ENCODE results near the gene RPRD1A. TPM values are rescaled to one million over a fixed set of nuclear protein-coding genes. Genes with fewer than 3 reads are reported as not detected.

Gene RPRD1A
- polyA plus RNA-seq, 1 of the 3 experiments (the other 2 are of a cell fraction), result 28.9 TPM

DNA sequence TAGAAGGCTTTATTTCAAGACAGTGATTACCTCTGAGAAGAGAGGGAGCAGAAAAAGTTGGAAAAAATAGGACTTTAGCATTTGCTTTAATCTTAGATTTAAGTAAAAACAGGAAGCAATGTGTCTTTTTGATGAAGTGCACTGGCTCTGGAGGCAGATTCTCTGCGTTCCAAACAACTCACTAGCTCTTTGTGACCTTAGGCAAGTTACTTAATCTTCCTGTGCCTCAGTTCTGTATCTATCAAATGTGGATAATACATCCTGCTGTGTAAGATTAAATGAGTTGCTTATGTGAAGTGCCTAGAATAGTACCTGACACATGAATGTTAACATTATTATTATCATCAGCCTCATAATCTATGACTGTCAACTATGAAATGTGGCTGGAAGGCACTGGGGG, 42.3 kb downstream of the RPRD1A start:
- CTCF ChIA-PET, result interaction anchor here (1.2 to 1.5 kb wide), 3 partner anchors 39 to 733 kb away, joined by 3 to 5 read pairs (median 3); no protein-coding TSS in a partner anchor
- Histone ChIP-seq H3K9me2 (no peaks in the 10 kb centered on the region), H2AFZ (ENCODE audit: low read depth) (no peak overlapping the region), H3K79me2 (ENCODE audit: insufficient read depth) (no peaks in the 10 kb centered on the region), H4K20me1 (ENCODE audit: insufficient read depth) (no peaks in the 10 kb centered on the region), H3F3A (replicated peaks; ENCODE audit: insufficient read depth) (no peaks in the 10 kb centered on the region), H3K27ac (ENCODE audit: low read depth in 2 of 2, low read length in 1 of 2) (peak overlapping the region; percentile 20 to 81; a peak in 3 of 4 replicates), H3K4me1 (ENCODE audit: control insufficient read depth in 1 of 2, insufficient read depth in 2 of 2, low read depth in 1 of 2, low read length in 1 of 2) (peaks cover 0 to 9% of the 10 kb centered on the region in 2 experiments; a peak in 2 of 4 replicates), H3K27me3 (ENCODE audit: insufficient read depth) (no peaks in the 10 kb centered on the region), H3K9ac (no peak overlapping the region), H3K4me2 (no peak overlapping the region), H3K4me3 (ENCODE audit: low read depth in 2 of 2, low read length in 1 of 2) (no peak overlapping the region), H3K9me3 (no peaks in the 10 kb centered on the region), H3K36me3 (replicated peaks in 1 of 2; ENCODE audit: control insufficient read depth in 1 of 2, insufficient read depth in 2 of 2, low read length in 1 of 2) (peaks cover 28 to 31% of the 10 kb centered on the region in 2 experiments)
- DNase-seq, result no peak
- WGBS (ENCODE audit: low lambda C conversion rate), result 10% methylated on average over 1 of the region's 1 CpG
- POLR2A ChIA-PET, result no interaction called here
- peak; percentile 7; the same call in 1 of the 2 replicates for TF ChIP-seq NFIC (IDR thresholded peaks at IDR 0.05; ENCODE audit: borderline replicate concordance)
- no peak; the same call in 1 of the 2 replicates for TF ChIP-seq TAF1 (IDR thresholded peaks at IDR 0.05; ENCODE audit: borderline replicate concordance, low read depth, low read length)
- no peak for TF ChIP-seq ELF1 (IDR thresholded peaks at IDR 0.05)
- TF ChIP-seq, protein P1, sequence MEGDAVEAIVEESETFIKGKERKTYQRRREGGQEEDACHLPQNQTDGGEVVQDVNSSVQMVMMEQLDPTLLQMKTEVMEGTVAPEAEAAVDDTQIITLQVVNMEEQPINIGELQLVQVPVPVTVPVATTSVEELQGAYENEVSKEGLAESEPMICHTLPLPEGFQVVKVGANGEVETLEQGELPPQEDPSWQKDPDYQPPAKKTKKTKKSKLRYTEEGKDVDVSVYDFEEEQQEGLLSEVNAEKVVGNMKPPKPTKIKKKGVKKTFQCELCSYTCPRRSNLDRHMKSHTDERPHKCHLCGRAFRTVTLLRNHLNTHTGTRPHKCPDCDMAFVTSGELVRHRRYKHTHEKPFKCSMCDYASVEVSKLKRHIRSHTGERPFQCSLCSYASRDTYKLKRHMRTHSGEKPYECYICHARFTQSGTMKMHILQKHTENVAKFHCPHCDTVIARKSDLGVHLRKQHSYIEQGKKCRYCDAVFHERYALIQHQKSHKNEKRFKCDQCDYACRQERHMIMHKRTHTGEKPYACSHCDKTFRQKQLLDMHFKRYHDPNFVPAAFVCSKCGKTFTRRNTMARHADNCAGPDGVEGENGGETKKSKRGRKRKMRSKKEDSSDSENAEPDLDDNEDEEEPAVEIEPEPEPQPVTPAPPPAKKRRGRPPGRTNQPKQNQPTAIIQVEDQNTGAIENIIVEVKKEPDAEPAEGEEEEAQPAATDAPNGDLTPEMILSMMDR (IDR thresholded peaks at IDR 0.05), result no peak
- TF ChIP-seq SIN3A (IDR thresholded peaks at IDR 0.05; ENCODE audit: borderline replicate concordance, low read depth, low read length), result no peak
- TF ChIP-seq FOXJ3 (CRISPR knock-in tag; IDR thresholded peaks at IDR 0.05), result no peak
- no peak for TF ChIP-seq SMC3 (IDR thresholded peaks at IDR 0.05; ENCODE audit: low read depth, low read length)
- no peak for TF ChIP-seq FOXM1 (IDR thresholded peaks at IDR 0.05; ENCODE audit: low read depth)
- TF ChIP-seq RXRA (IDR thresholded peaks at IDR 0.05; ENCODE audit: borderline replicate concordance, low read depth), result no peak
- TF ChIP-seq, protein P2, sequence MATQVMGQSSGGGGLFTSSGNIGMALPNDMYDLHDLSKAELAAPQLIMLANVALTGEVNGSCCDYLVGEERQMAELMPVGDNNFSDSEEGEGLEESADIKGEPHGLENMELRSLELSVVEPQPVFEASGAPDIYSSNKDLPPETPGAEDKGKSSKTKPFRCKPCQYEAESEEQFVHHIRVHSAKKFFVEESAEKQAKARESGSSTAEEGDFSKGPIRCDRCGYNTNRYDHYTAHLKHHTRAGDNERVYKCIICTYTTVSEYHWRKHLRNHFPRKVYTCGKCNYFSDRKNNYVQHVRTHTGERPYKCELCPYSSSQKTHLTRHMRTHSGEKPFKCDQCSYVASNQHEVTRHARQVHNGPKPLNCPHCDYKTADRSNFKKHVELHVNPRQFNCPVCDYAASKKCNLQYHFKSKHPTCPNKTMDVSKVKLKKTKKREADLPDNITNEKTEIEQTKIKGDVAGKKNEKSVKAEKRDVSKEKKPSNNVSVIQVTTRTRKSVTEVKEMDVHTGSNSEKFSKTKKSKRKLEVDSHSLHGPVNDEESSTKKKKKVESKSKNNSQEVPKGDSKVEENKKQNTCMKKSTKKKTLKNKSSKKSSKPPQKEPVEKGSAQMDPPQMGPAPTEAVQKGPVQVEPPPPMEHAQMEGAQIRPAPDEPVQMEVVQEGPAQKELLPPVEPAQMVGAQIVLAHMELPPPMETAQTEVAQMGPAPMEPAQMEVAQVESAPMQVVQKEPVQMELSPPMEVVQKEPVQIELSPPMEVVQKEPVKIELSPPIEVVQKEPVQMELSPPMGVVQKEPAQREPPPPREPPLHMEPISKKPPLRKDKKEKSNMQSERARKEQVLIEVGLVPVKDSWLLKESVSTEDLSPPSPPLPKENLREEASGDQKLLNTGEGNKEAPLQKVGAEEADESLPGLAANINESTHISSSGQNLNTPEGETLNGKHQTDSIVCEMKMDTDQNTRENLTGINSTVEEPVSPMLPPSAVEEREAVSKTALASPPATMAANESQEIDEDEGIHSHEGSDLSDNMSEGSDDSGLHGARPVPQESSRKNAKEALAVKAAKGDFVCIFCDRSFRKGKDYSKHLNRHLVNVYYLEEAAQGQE (IDR thresholded peaks at IDR 0.05; ENCODE audit: low read depth, low read length), result no peak
- TF ChIP-seq MXI1 (IDR thresholded peaks at IDR 0.05; ENCODE audit: low read depth, low read length), result no peak
- TF ChIP-seq EZH2phosphoT487 (IDR thresholded peaks at IDR 0.05; ENCODE audit: borderline replicate concordance, low read depth), result no peak
- TF ChIP-seq JUND (IDR thresholded peaks at IDR 0.05), result peak; percentile 23
- TF ChIP-seq TCF12 (IDR thresholded peaks at IDR 0.05), result peak; percentile 69
- TF ChIP-seq POLR2AphosphoS5 (IDR thresholded peaks at IDR 0.05; ENCODE audit: low read depth, low read length), result no peak
- no peak for TF ChIP-seq RAD21 (IDR thresholded peaks at IDR 0.05; ENCODE audit: low read length)
- peak; percentile 18 to 38; a peak in 2 of 4 replicates for TF ChIP-seq EP300 (IDR thresholded peaks at IDR 0.05; ENCODE audit: borderline replicate concordance in 1 of 2, low read depth in 1 of 2, low read length in 1 of 2)
- peak; percentile 31; the same call in 1 of the 2 replicates for TF ChIP-seq TEAD4 (IDR thresholded peaks at IDR 0.05; ENCODE audit: borderline replicate concordance, insufficient read depth)
- TF ChIP-seq, protein P3, sequence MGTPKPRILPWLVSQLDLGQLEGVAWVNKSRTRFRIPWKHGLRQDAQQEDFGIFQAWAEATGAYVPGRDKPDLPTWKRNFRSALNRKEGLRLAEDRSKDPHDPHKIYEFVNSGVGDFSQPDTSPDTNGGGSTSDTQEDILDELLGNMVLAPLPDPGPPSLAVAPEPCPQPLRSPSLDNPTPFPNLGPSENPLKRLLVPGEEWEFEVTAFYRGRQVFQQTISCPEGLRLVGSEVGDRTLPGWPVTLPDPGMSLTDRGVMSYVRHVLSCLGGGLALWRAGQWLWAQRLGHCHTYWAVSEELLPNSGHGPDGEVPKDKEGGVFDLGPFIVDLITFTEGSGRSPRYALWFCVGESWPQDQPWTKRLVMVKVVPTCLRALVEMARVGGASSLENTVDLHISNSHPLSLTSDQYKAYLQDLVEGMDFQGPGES (IDR thresholded peaks at IDR 0.05; ENCODE audit: low read depth, low read length), result no peak
- no peak for TF ChIP-seq RFX5 (IDR thresholded peaks at IDR 0.05; ENCODE audit: low read length)
- TF ChIP-seq, protein P4, sequence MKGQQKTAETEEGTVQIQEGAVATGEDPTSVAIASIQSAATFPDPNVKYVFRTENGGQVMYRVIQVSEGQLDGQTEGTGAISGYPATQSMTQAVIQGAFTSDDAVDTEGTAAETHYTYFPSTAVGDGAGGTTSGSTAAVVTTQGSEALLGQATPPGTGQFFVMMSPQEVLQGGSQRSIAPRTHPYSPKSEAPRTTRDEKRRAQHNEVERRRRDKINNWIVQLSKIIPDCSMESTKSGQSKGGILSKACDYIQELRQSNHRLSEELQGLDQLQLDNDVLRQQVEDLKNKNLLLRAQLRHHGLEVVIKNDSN (IDR thresholded peaks at IDR 0.05; ENCODE audit: borderline replicate concordance, low read depth), result no peak
- no peak for TF ChIP-seq CHD2 (IDR thresholded peaks at IDR 0.05; ENCODE audit: low read length, partially characterized antibody)
- no peak for TF ChIP-seq GABPA (IDR thresholded peaks at IDR 0.05; ENCODE audit: low read depth)
- no peak for TF ChIP-seq GATA2 (CRISPR knock-in tag; IDR thresholded peaks at IDR 0.05)
- no peak for TF ChIP-seq MEF2A (IDR thresholded peaks at IDR 0.05; ENCODE audit: borderline replicate concordance, low read depth)
- TF ChIP-seq, protein P5, sequence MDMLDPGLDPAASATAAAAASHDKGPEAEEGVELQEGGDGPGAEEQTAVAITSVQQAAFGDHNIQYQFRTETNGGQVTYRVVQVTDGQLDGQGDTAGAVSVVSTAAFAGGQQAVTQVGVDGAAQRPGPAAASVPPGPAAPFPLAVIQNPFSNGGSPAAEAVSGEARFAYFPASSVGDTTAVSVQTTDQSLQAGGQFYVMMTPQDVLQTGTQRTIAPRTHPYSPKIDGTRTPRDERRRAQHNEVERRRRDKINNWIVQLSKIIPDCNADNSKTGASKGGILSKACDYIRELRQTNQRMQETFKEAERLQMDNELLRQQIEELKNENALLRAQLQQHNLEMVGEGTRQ (IDR thresholded peaks at IDR 0.05; ENCODE audit: borderline replicate concordance, low read depth, low read length), result no peak
- TF ChIP-seq, protein P6, sequence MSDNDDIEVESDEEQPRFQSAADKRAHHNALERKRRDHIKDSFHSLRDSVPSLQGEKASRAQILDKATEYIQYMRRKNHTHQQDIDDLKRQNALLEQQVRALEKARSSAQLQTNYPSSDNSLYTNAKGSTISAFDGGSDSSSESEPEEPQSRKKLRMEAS (IDR thresholded peaks at IDR 0.05; ENCODE audit: low read depth), result no peak

All from SK-N-SH (cell line).